Measurements from ENCODE around the gene SAFB2. TPM values are rescaled to one million over a fixed set of nuclear protein-coding genes. Genes with fewer than 3 reads are reported as not detected.

The SAFB2 gene
- total RNA-seq, 1 donor, result 39.7 TPM

- H3K4me3 ChIP-seq (ENCODE audit: low read depth, low read length), result no peak overlapping the region
- DNase-seq (ENCODE audit: low read depth), result no peak
- TF ChIP-seq CTCF (IDR thresholded peaks at IDR 0.05; ENCODE audit: insufficient read depth, low read depth, low read length), result no peak
Measured at GRCh38 chr19:5664515-5664914, 41.9 kb upstream of the SAFB2 start.

- TF ChIP-seq CTCF (IDR thresholded peaks at IDR 0.05; ENCODE audit: insufficient read depth, low read depth, low read length), result no peak
Measured at GRCh38 chr19:5663904-5664303, 41.3 kb upstream of the SAFB2 start.

GRCh38 chr19:5661483-5661882 is 38.9 kb upstream of the SAFB2 start:
- no peak for TF ChIP-seq CTCF (IDR thresholded peaks at IDR 0.05; ENCODE audit: insufficient read depth, low read depth, low read length)
- DNase-seq (ENCODE audit: low read depth), result no peak

More at GRCh38 chr19:5663904-5664303, 41.3 kb upstream of the SAFB2 start:
- no peak for DNase-seq (ENCODE audit: low read depth)
- H3K4me3 ChIP-seq (ENCODE audit: low read depth, low read length), result no peak overlapping the region

GRCh38 chr19:5655412-5655811 is 32.8 kb upstream of the SAFB2 start:
- DNase-seq (ENCODE audit: low read depth), result no peak
- H3K4me3 ChIP-seq (ENCODE audit: low read depth, low read length), result no peak overlapping the region
- TF ChIP-seq CTCF (IDR thresholded peaks at IDR 0.05; ENCODE audit: insufficient read depth, low read depth, low read length), result no peak

More at GRCh38 chr19:5661483-5661882, 38.9 kb upstream of the SAFB2 start:
- no peak overlapping the region for H3K4me3 ChIP-seq (ENCODE audit: low read depth, low read length)

GRCh38 chr19:5654931-5655330 is 32.4 kb upstream of the SAFB2 start:
- TF ChIP-seq CTCF (IDR thresholded peaks at IDR 0.05; ENCODE audit: insufficient read depth, low read depth, low read length), result no peak
- no peak for DNase-seq (ENCODE audit: low read depth)
- H3K4me3 ChIP-seq (ENCODE audit: low read depth, low read length), result no peak overlapping the region

- no peak for DNase-seq (ENCODE audit: low read depth)
- no peak for TF ChIP-seq CTCF (IDR thresholded peaks at IDR 0.05; ENCODE audit: insufficient read depth, low read depth, low read length)
- no peak overlapping the region for H3K4me3 ChIP-seq (ENCODE audit: low read depth, low read length)
Measured at GRCh38 chr19:5652261-5652660, 29.7 kb upstream of the SAFB2 start.

GRCh38 chr19:5651361-5651760 is 28.8 kb upstream of the SAFB2 start:
- DNase-seq (ENCODE audit: low read depth), result no peak
- TF ChIP-seq CTCF (IDR thresholded peaks at IDR 0.05; ENCODE audit: insufficient read depth, low read depth, low read length), result no peak
- no peak overlapping the region for H3K4me3 ChIP-seq (ENCODE audit: low read depth, low read length)
